NCI-H446 treated with DMSO at 0.1 percent for 48 hours (cell line): ENCODE measurements around the gene S100P.
"Not testable (repeated sequence)": the region's sequence is repeated elsewhere in the genome, so short reads cannot be mapped to it uniquely, and the experiment has no call there.

Experiments used
- DNase-seq: peaks from one replicate; lab custom pipeline; 2025; lab: John Stamatoyannopoulos, UW

Gene S100P

GRCh38 chr4:6693231-6694176 is at the start of gene S100P:
S100P (plus strand) TSS chr4:6693878; CDS start chr4:6693933, 55 bp downstream.
- DNase-seq = no peak

GRCh38 chr4:6644792-6645530 is 48.7 kb upstream of the S100P start:
- DNase-seq = no peak

- DNase-seq = no peak
These were observed 46.5 kb upstream of the S100P start for GRCh38 chr4:6647169-6647568.

GRCh38 chr4:6647582-6648230 is 46.0 kb upstream of the S100P start:
- no peak for DNase-seq

- no peak for DNase-seq
These were observed 44.5 kb upstream of the S100P start for GRCh38 chr4:6649216-6649615.

- not testable (repeated sequence) for DNase-seq
These were observed 39.5 kb upstream of the S100P start for GRCh38 chr4:6654211-6654610.

- not testable (repeated sequence) for DNase-seq
These were observed 38.4 kb upstream of the S100P start for GRCh38 chr4:6655291-6655690.

GRCh38 chr4:6655924-6656323 is 37.8 kb upstream of the S100P start:
- no peak for DNase-seq

- DNase-seq = no peak
These were observed 36.2 kb upstream of the S100P start for GRCh38 chr4:6657242-6658208.

- DNase-seq = no peak
These were observed 35.5 kb upstream of the S100P start for GRCh38 chr4:6658209-6658595.

- DNase-seq = no peak
These were observed 35.0 kb upstream of the S100P start for GRCh38 chr4:6658597-6659075.

GRCh38 chr4:6659897-6660296 is 33.8 kb upstream of the S100P start:
- no peak for DNase-seq

- no peak for DNase-seq
These were observed 33.2 kb upstream of the S100P start for GRCh38 chr4:6660430-6660829.

- no peak for DNase-seq
These were observed 31.1 kb upstream of the S100P start for GRCh38 chr4:6662591-6662990.

- DNase-seq = no peak
These were observed 29.9 kb upstream of the S100P start for GRCh38 chr4:6663596-6664393.

GRCh38 chr4:6665320-6665654 is 28.4 kb upstream of the S100P start:
- DNase-seq = no peak

- no peak for DNase-seq
These were observed 25.3 kb upstream of the S100P start for GRCh38 chr4:6668391-6668790.

GRCh38 chr4:6671648-6672047 is 22.0 kb upstream of the S100P start:
- no peak for DNase-seq

- DNase-seq = no peak
These were observed 21.5 kb upstream of the S100P start for GRCh38 chr4:6672131-6672530.

- DNase-seq = not testable (repeated sequence)
These were observed 21.0 kb upstream of the S100P start for GRCh38 chr4:6672541-6673190.
